Liver (tissue), 9 donors: ENCODE measurements around the gene RCAN2. TPM values are rescaled to one million over a fixed set of nuclear protein-coding genes. Genes with fewer than 3 reads are reported as not detected.
"Not testable (repeated sequence)": the region's sequence is repeated elsewhere in the genome, so short reads cannot be mapped to it uniquely, and the experiment has no call there.

Experiments used
- DNase-seq: peaks from one replicate; pipeline ENCODE4 v3.0.0-alpha.2; 2017; ENCODE audit warnings: low spot score
- H3K27ac ChIP-seq, 2 donors: one replicate each; pipeline ENCODE4 v1.7.0; 2013; ENCODE audit warnings: inconsistent platforms in 2 of 2, low read length in 2 of 2, control low read depth in 1 of 2, low read depth in 1 of 2, mild to moderate bottlenecking in 1 of 2
- H3K27me3 ChIP-seq, 4 donors: one replicate each; pipeline versions ENCODE4 v1.6.1 to v1.7.0; 2013; ENCODE audit warnings: low read length in 3 of 4, inconsistent platforms in 1 of 4, mild to moderate bottlenecking in 1 of 4, moderate library complexity in 1 of 4; ENCODE audit not compliant: control insufficient read depth in 4 of 4, insufficient read depth in 4 of 4
- H3K36me3 ChIP-seq, 4 donors: one replicate each; pipeline versions ENCODE4 v1.6.1 to v1.7.0; 2013; ENCODE audit warnings: low read length in 3 of 4, mild to moderate bottlenecking in 3 of 4, low read depth in 1 of 4, moderate library complexity in 1 of 4; ENCODE audit not compliant: control insufficient read depth in 4 of 4, insufficient read depth in 3 of 4
- H3K4me1 ChIP-seq, 4 donors: one replicate each; pipeline versions ENCODE4 v1.6.1 to v1.7.0; 2013; ENCODE audit warnings: low read length in 3 of 4, mild to moderate bottlenecking in 3 of 4, moderate library complexity in 1 of 4; ENCODE audit not compliant: control insufficient read depth in 4 of 4, insufficient read depth in 4 of 4
- H3K4me3 ChIP-seq, 3 donors: one replicate each; pipeline versions ENCODE4 v1.6.1 to v1.7.0; 2013; ENCODE audit warnings: low read length in 3 of 3, control low read depth in 1 of 3, low read depth in 1 of 3, mild to moderate bottlenecking in 1 of 3
- H3K9ac ChIP-seq, 2 donors: one replicate each; pipeline ENCODE4 v1.7.0; 2013; ENCODE audit warnings: low read length in 2 of 2, mild to moderate bottlenecking in 2 of 2, moderate library complexity in 2 of 2, control low read depth in 1 of 2, low read depth in 1 of 2
- H3K9me3 ChIP-seq, 4 donors: one replicate each; pipeline versions ENCODE4 v1.6.1 to v1.7.0; 2013; ENCODE audit warnings: low read length in 3 of 4; ENCODE audit not compliant: control insufficient read depth in 4 of 4
- ATF3 ChIP-seq: IDR thresholded peaks from 2 replicates; pipeline ENCODE4 v1.6.1; 2016; ENCODE audit warnings: antibody characterized with exemption
- EGR1 ChIP-seq, 2 donors: IDR thresholded peaks; 2 replicates each; pipeline ENCODE4 v1.6.1; 2016 to 2018; ENCODE audit warnings: antibody characterized with exemption in 2 of 2, low read depth in 2 of 2
- FOXA1 ChIP-seq: IDR thresholded peaks from 2 replicates; pipeline ENCODE4 v1.6.1; 2016; ENCODE audit warnings: antibody characterized with exemption
- FOXA2 ChIP-seq: IDR thresholded peaks from 2 replicates; pipeline ENCODE4 v1.6.1; 2016; ENCODE audit warnings: antibody characterized with exemption
- GABPA ChIP-seq, 2 donors: IDR thresholded peaks in 1 of 2; conservative IDR thresholded peaks in 1 of 2; 2 replicates each; pipeline ENCODE4 v1.6.1; 2016; ENCODE audit warnings: antibody characterized with exemption in 2 of 2, mild to moderate bottlenecking in 1 of 2, moderate library complexity in 1 of 2
- HNF4A ChIP-seq, 2 donors: conservative IDR thresholded peaks; 2 replicates each; pipeline ENCODE4 v1.6.1; 2016; ENCODE audit warnings: antibody characterized with exemption in 2 of 2, mild to moderate bottlenecking in 2 of 2
- HNF4G ChIP-seq: IDR thresholded peaks from 2 replicates; pipeline ENCODE4 v1.6.1; 2016; ENCODE audit warnings: antibody characterized with exemption
- JUND ChIP-seq, 2 donors: IDR thresholded peaks; 2 replicates each; pipeline ENCODE4 v1.6.1; 2016; ENCODE audit warnings: antibody characterized with exemption in 2 of 2
- RAD21 ChIP-seq, 2 donors: IDR thresholded peaks; 2 replicates each; pipeline ENCODE4 v1.6.1; 2016; ENCODE audit warnings: antibody characterized with exemption in 2 of 2, mild to moderate bottlenecking in 2 of 2
- REST ChIP-seq: IDR thresholded peaks from 2 replicates; pipeline ENCODE4 v1.6.1; 2016; ENCODE audit warnings: antibody characterized with exemption, mild to moderate bottlenecking
- RXRA ChIP-seq, 2 donors: IDR thresholded peaks; 2 replicates each; pipeline ENCODE4 v1.6.1; 2017 to 2018; ENCODE audit warnings: antibody characterized with exemption in 2 of 2, mild to moderate bottlenecking in 1 of 2
- SP1 ChIP-seq: IDR thresholded peaks from 2 replicates; pipeline ENCODE4 v1.6.1; 2018; ENCODE audit warnings: antibody characterized with exemption, mild to moderate bottlenecking
- TAF1 ChIP-seq: conservative IDR thresholded peaks from 2 replicates; pipeline ENCODE4 v1.6.1; 2016; ENCODE audit warnings: antibody characterized with exemption, mild to moderate bottlenecking
- YY1 ChIP-seq: IDR thresholded peaks from 2 replicates; pipeline ENCODE4 v1.6.1; 2016; ENCODE audit warnings: antibody characterized with exemption, mild to moderate bottlenecking
- ZBTB33 ChIP-seq: IDR thresholded peaks from 2 replicates; pipeline ENCODE4 v1.6.1; 2016; ENCODE audit warnings: antibody characterized with exemption
- WGBS: extraction: QIAGEN DNeasy Blood & Tissue Kit; methylation state at CpG from one replicate; pipeline ENCODE4 v1.1.7; 2013; 5-methylcytosine and 5-hydroxymethylcytosine counted together
- polyA plus RNA-seq, 2 donors: library from polyadenylated mRNA; stranded (reverse) in 1 of 2; unstranded in 1 of 2; fragments of 200-250 nt in 1 of 2; fragments of >200 nt in 1 of 2; fragmentation: Nextera tagmentation in 1 of 2; extraction: Ambion mirVana in 1 of 2; gene quantifications; one replicate each; pipeline versions ENCODE4 v1.2.1 to v1.2.3, GENCODE V29; 2013 to 2015
- total RNA-seq, 2 donors: library from RNA; depleted of rRNA; stranded (reverse); fragments of >200 nt; gene quantifications; one replicate each; pipeline ENCODE4 v1.2.3, GENCODE V29; 2014
- donor health status: healthy.
- donor health status: healthy.
- donor health status: healthy.
- donor health status: healthy.
- donor health status: healthy.

Gene RCAN2
- total and polyA plus RNA-seq, 4 donors, result 0.19 to 8.2 (median 2.4) TPM

GRCh38 chr6:46334442-46334841 lies 156.8 kb downstream of the RCAN2 start:
- WGBS, result 97% methylated on average over 3 of the region's 3 CpGs
- no peak for DNase-seq
- no peak for TF ChIP-seq YY1
- TF ChIP-seq GABPA (IDR thresholded peaks at IDR 0.05 in 1 of 2, conservative IDR thresholded peaks at IDR 0.05 in 1 of 2), result no peak
- TF ChIP-seq EGR1 (IDR thresholded peaks at IDR 0.05; ENCODE audit: low read depth in 2 of 2), result no peak
- TF ChIP-seq TAF1, result no peak
- H3K4me1 ChIP-seq, result no peaks in the 10 kb centered on the region
- H3K36me3 ChIP-seq, result no peaks in the 10 kb centered on the region
- no peaks in the 10 kb centered on the region for H3K9me3 ChIP-seq
- no peak overlapping the region for H3K9ac ChIP-seq
- H3K4me3 ChIP-seq, result no peak overlapping the region
- H3K27me3 ChIP-seq, result no peaks in the 10 kb centered on the region
- no peak overlapping the region for H3K27ac ChIP-seq

GRCh38 chr6:46333481-46333880 lies 157.8 kb downstream of the RCAN2 start:
- Histone ChIP-seq H3K9ac (no peak overlapping the region), H3K27ac (no peak overlapping the region), H3K9me3 (no peaks in the 10 kb centered on the region), H3K4me1 (no peaks in the 10 kb centered on the region), H3K4me3 (no peak overlapping the region), H3K36me3 (no peaks in the 10 kb centered on the region), H3K27me3 (no peaks in the 10 kb centered on the region)
- WGBS, result 100% methylated on average over 1 of the region's 1 CpG
- DNase-seq, result no peak
- TF ChIP-seq JUND (IDR thresholded peaks at IDR 0.05) (no peak), ATF3 (no peak), RXRA (IDR thresholded peaks at IDR 0.05) (no peak), HNF4G (no peak), SP1 (no peak), TAF1 (no peak), REST (no peak), YY1 (no peak), FOXA2 (no peak), HNF4A (conservative IDR thresholded peaks at IDR 0.05) (no peak), FOXA1 (no peak), RAD21 (IDR thresholded peaks at IDR 0.05) (no peak), ZBTB33 (no peak)

GRCh38 chr6:46332448-46332847 lies 158.8 kb downstream of the RCAN2 start:
- DNase-seq, H3K9ac ChIP-seq: not testable (repeated sequence)

More at GRCh38 chr6:46332448-46332847, 158.8 kb downstream of the RCAN2 start:
- H3K4me1 ChIP-seq, H3K4me3 ChIP-seq, H3K36me3 ChIP-seq, H3K27me3 ChIP-seq, H3K9me3 ChIP-seq, H3K27ac ChIP-seq: not testable (repeated sequence)
